ENCODE data around the gene PLPPR1.

PLPPR1 gene

GRCh38 chr9:101209670-101210069 is 181.1 kb downstream of the PLPPR1 start:
- DNase-seq (ENCODE audit: low read depth in 2 of 2): no peak

GRCh38 chr9:101212661-101213060 is 184.1 kb downstream of the PLPPR1 start:
- DNase-seq (ENCODE audit: low read depth in 2 of 2): no peak

- DNase-seq (ENCODE audit: low read depth in 2 of 2): no peak
Observed at GRCh38 chr9:101219030-101219429, 190.5 kb downstream of the PLPPR1 start.

- DNase-seq (ENCODE audit: low read depth in 2 of 2): no peak
Observed at GRCh38 chr9:101220341-101220740, 191.8 kb downstream of the PLPPR1 start.

- DNase-seq (ENCODE audit: low read depth in 2 of 2): no peak
Observed at GRCh38 chr9:101225271-101225670, 196.7 kb downstream of the PLPPR1 start.

GRCh38 chr9:101226161-101226560 is 197.6 kb downstream of the PLPPR1 start:
- no peak for DNase-seq (ENCODE audit: low read depth in 2 of 2)

- DNase-seq (ENCODE audit: low read depth in 2 of 2): no peak
Observed at GRCh38 chr9:101226803-101227202, 198.3 kb downstream of the PLPPR1 start.

- DNase-seq (ENCODE audit: low read depth in 2 of 2): no peak
Observed at GRCh38 chr9:101229606-101230005, 201.1 kb downstream of the PLPPR1 start.

GRCh38 chr9:101232405-101232977 is 204.0 kb downstream of the PLPPR1 start:
- DNase-seq (ENCODE audit: low read depth in 2 of 2): no peak

GRCh38 chr9:101235105-101235866 is 206.8 kb downstream of the PLPPR1 start:
- no peak for DNase-seq (ENCODE audit: low read depth in 2 of 2)

- DNase-seq (ENCODE audit: low read depth in 2 of 2): no peak
Observed at GRCh38 chr9:101242651-101243050, 214.1 kb downstream of the PLPPR1 start.

- DNase-seq (ENCODE audit: low read depth in 2 of 2): no peak
Observed at GRCh38 chr9:101246691-101247090, 218.2 kb downstream of the PLPPR1 start.

- DNase-seq (ENCODE audit: low read depth in 2 of 2): no peak
Observed at GRCh38 chr9:101247297-101247696, 218.8 kb downstream of the PLPPR1 start.

- DNase-seq (ENCODE audit: low read depth in 2 of 2): no peak
Observed at GRCh38 chr9:101254733-101255433, 226.4 kb downstream of the PLPPR1 start.

- DNase-seq (ENCODE audit: low read depth in 2 of 2): no peak
Observed at GRCh38 chr9:101264727-101265126, 236.2 kb downstream of the PLPPR1 start.

GRCh38 chr9:101265261-101265660 is 236.7 kb downstream of the PLPPR1 start:
- no peak for DNase-seq (ENCODE audit: low read depth in 2 of 2)

- no peak for DNase-seq (ENCODE audit: low read depth in 2 of 2)
Observed at GRCh38 chr9:101268426-101268825, 239.9 kb downstream of the PLPPR1 start.

GRCh38 chr9:101269591-101270283 is 241.2 kb downstream of the PLPPR1 start:
- no peak for DNase-seq (ENCODE audit: low read depth in 2 of 2)

- no peak for DNase-seq (ENCODE audit: low read depth in 2 of 2)
Observed at GRCh38 chr9:101270302-101270701, 241.8 kb downstream of the PLPPR1 start.

- no peak for DNase-seq (ENCODE audit: low read depth in 2 of 2)
Observed at GRCh38 chr9:101271102-101271501, 242.6 kb downstream of the PLPPR1 start.

- no peak for DNase-seq (ENCODE audit: low read depth in 2 of 2)
Observed at GRCh38 chr9:101274971-101275768, 246.6 kb downstream of the PLPPR1 start.

Data from stimulated activated CD4-positive, alpha-beta T cell treated with anti-CD3 and anti-CD28 coated beads, Interleukin-1b, Interleukin-23, amount 100 ng/mL, for 1 hour (primary cell).